ENCODE measurements around the gene NLK.

GRCh38 chr17:28096756-28097155 is 54.3 kb downstream of the NLK start:
- TF ChIP-seq CTCF (IDR thresholded peaks at IDR 0.05), result no peak
- no peak for TF ChIP-seq POLR2A (IDR thresholded peaks at IDR 0.05)
- TF ChIP-seq EP300 (IDR thresholded peaks at IDR 0.05; ENCODE audit: low read depth), result no peak
- no peak for TF ChIP-seq POLR2AphosphoS5 (IDR thresholded peaks at IDR 0.05)

Data from transverse colon (tissue), 4 donors.